Prostate gland (tissue), 2 donors: ENCODE data around the gene EQTN. TPM values are rescaled to one million over a fixed set of nuclear protein-coding genes. Genes with fewer than 3 reads are reported as not detected.

Source experiments
- DNase-seq: peaks from one replicate; pipeline ENCODE4 v3.0.0-alpha.2; 2019; ENCODE audit warnings: low spot score
- H3K27ac ChIP-seq, 2 donors: fragments of 200-600 bp; sonication (generic); 2 replicates each; pipeline ENCODE4 v1.5.1; 2017 to 2019
- H3K27me3 ChIP-seq: fragments of 200-600 bp; sonication (generic); replicated peaks from 2 replicates; pipeline ENCODE4 v1.5.1; 2019; ENCODE audit not compliant: insufficient read depth
- H3K36me3 ChIP-seq, 2 donors: fragments of 200-600 bp; sonication (generic); 1 replicate in 1 of 2; 2 replicates in 1 of 2; pipeline versions ENCODE4 v1.5.1 to v1.8.1; 2017 to 2019
- H3K4me1 ChIP-seq: fragments of 200-600 bp; sonication (generic); replicated peaks from 2 replicates; pipeline ENCODE4 v1.5.1; 2019
- H3K4me3 ChIP-seq, 2 donors: fragments of 200-600 bp; sonication (generic); 2 replicates each; pipeline ENCODE4 v1.5.1; 2017 to 2019
- H3K9me3 ChIP-seq: fragments of 200-600 bp; sonication (generic); 2 replicates; pipeline ENCODE4 v1.5.1; 2017
- POLR2A ChIP-seq: fragments of 450-650 bp; IDR thresholded peaks from one replicate; pipeline ENCODE4 v1.6.1; 2016; ENCODE audit warnings: antibody characterized with exemption, mild to moderate bottlenecking
- POLR2AphosphoS5 ChIP-seq: sonication (generic); formaldehyde crosslinking; IDR thresholded peaks from one replicate; pipeline ENCODE4 v1.6.1; 2017; ENCODE audit warnings: antibody characterized with exemption
- WGBS: methylation state at CpG from one replicate; pipeline ENCODE4 v1.1.5; 2018; 5-methylcytosine and 5-hydroxymethylcytosine counted together
- intact Hi-C: fragments of 100-400 bp; cut with DNase I; formaldehyde crosslinking; loops from one replicate; pipeline ENCODE4 v1.14.2; 2022
- total RNA-seq, 2 donors: library from RNA; depleted of rRNA; stranded (reverse); fragments of >200 nt; gene quantifications; one replicate each; pipeline ENCODE4 v1.1.0, GENCODE V29; 2016
- TF ChIP-seq, protein P1 (sequence below), 4 experiments: fragments of 200-600 bp in 2 of 4; fragments of 450-650 bp in 2 of 4; sonication (generic) in 2 of 4; IDR thresholded peaks; 1 replicate in 3 of 4; 2 replicates in 1 of 4; pipeline ENCODE4 v1.5.1; 2016 to 2019; ENCODE audit warnings: antibody characterized with exemption in 4 of 4, mild to moderate bottlenecking in 2 of 4, moderate library complexity in 2 of 4

Gene EQTN
- total RNA-seq, 2 donors from 2014 or later = 3.0 TPM; not detected in 1

- H3K36me3 ChIP-seq = no peaks in the 10 kb centered on the region
- WGBS = 47% methylated on average over 11 of the region's 11 CpGs
- TF ChIP-seq POLR2AphosphoS5 = no peak
- TF ChIP-seq POLR2A = no peak
- TF ChIP-seq, protein P1, sequence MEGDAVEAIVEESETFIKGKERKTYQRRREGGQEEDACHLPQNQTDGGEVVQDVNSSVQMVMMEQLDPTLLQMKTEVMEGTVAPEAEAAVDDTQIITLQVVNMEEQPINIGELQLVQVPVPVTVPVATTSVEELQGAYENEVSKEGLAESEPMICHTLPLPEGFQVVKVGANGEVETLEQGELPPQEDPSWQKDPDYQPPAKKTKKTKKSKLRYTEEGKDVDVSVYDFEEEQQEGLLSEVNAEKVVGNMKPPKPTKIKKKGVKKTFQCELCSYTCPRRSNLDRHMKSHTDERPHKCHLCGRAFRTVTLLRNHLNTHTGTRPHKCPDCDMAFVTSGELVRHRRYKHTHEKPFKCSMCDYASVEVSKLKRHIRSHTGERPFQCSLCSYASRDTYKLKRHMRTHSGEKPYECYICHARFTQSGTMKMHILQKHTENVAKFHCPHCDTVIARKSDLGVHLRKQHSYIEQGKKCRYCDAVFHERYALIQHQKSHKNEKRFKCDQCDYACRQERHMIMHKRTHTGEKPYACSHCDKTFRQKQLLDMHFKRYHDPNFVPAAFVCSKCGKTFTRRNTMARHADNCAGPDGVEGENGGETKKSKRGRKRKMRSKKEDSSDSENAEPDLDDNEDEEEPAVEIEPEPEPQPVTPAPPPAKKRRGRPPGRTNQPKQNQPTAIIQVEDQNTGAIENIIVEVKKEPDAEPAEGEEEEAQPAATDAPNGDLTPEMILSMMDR (IDR thresholded peaks at IDR 0.05) = no peak
- no peaks in the 10 kb centered on the region for H3K27me3 ChIP-seq
- H3K27ac ChIP-seq = no peak overlapping the region
- intact Hi-C loops = loop anchor here (5.0 to 10.0 kb wide), 3 partner anchors 55 to 188 kb away; partner anchors contain the start of gene MOB3B
- H3K4me3 ChIP-seq = no peak overlapping the region
- H3K4me1 ChIP-seq = no peaks in the 10 kb centered on the region
- H3K9me3 ChIP-seq = no peaks in the 10 kb centered on the region
- DNase-seq = no peak
Measured at GRCh38 chr9:27339661-27340284, 42.8 kb upstream of the EQTN start.

- DNase-seq = no peak
- Histone ChIP-seq H3K36me3 (no peaks in the 10 kb centered on the region), H3K9me3 (no peaks in the 10 kb centered on the region), H3K4me3 (no peak overlapping the region), H3K27ac (peak overlapping the region in 1 of 2 donors; percentile 26), H3K4me1 (no peaks in the 10 kb centered on the region), H3K27me3 (no peaks in the 10 kb centered on the region)
- intact Hi-C loops = loop anchor here (5.0 to 10.0 kb wide), 3 partner anchors 56 to 189 kb away; partner anchors contain the start of gene MOB3B
- TF ChIP-seq, protein P1 (IDR thresholded peaks at IDR 0.05) = no peak
- TF ChIP-seq POLR2A (no peak), POLR2AphosphoS5 (no peak)
- WGBS = 55% methylated on average over 9 of the region's 9 CpGs
Measured at GRCh38 chr9:27338527-27338903, 41.6 kb upstream of the EQTN start.

- no peaks in the 10 kb centered on the region for H3K27me3 ChIP-seq
- no peak for TF ChIP-seq POLR2AphosphoS5
- TF ChIP-seq POLR2A = no peak
- TF ChIP-seq, protein P1 (IDR thresholded peaks at IDR 0.05) = no peak
- 57% methylated on average over 5 of the region's 5 CpGs for WGBS
- intact Hi-C loops = loop anchor here (5.0 to 10.0 kb wide), 3 partner anchors 57 to 189 kb away; partner anchors contain the start of gene MOB3B
- no peak overlapping the region for H3K4me3 ChIP-seq
- no peaks in the 10 kb centered on the region for H3K4me1 ChIP-seq
- no peak overlapping the region for H3K27ac ChIP-seq
- DNase-seq = no peak
- H3K9me3 ChIP-seq = no peaks in the 10 kb centered on the region
- no peaks in the 10 kb centered on the region for H3K36me3 ChIP-seq
Measured at GRCh38 chr9:27337833-27338526, 41.0 kb upstream of the EQTN start.

DNA sequence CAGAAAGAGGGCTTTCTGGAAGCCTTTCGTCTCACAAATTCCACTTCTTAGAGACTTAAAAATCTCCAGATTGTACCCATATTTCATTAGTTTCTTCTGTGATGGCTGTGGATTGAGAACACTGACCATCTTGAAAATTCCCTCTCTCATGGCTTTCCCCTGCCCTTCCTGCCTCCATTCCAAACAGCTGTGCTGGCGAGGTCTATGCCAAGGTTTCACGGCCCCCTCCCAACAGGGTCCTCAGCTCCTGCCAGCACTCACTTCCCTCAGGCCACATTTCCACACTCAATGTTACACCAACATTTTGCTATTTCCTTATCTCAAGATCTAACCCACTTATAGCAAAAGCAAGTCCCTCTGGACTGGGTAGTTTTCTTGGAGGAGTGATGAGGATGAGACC lies 40.3 kb upstream of the EQTN start:
- Histone ChIP-seq H3K4me1 (no peaks in the 10 kb centered on the region), H3K9me3 (no peaks in the 10 kb centered on the region), H3K4me3 (no peak overlapping the region), H3K27ac (no peak overlapping the region), H3K27me3 (no peaks in the 10 kb centered on the region), H3K36me3 (no peaks in the 10 kb centered on the region)
- intact Hi-C loops = loop anchor here (5.0 to 10.0 kb wide), 3 partner anchors 58 to 190 kb away; partner anchors contain the start of gene MOB3B
- DNase-seq = no peak
- TF ChIP-seq POLR2AphosphoS5 (no peak), POLR2A (no peak)
- TF ChIP-seq, protein P1 (IDR thresholded peaks at IDR 0.05) = no peak
- 78% methylated on average over 3 of the region's 3 CpGs for WGBS
